Lower lobe of right lung (tissue), 2 donors: ENCODE results near the gene FES. TPM values are rescaled to one million over a fixed set of nuclear protein-coding genes. Genes with fewer than 3 reads are reported as not detected.
A peak's percentile ranks its signal among the peaks of the same experiment; 100 is the strongest.
"Not testable (repeated sequence)": the region's sequence is repeated elsewhere in the genome, so short reads cannot be mapped to it uniquely, and the experiment has no call there.

Experiments used
- ATAC-seq, 2 donors: fragments of 200-7000 bp; cut with Tn5 transposase; one replicate each; pipeline ENCODE4 v1.9.1; 2020 to 2022; ENCODE audit warnings: mild to moderate bottlenecking in 2 of 2, moderate library complexity in 2 of 2
- DNase-seq: peaks from one replicate; pipeline ENCODE4 v3.0.0-alpha.2; 2020
- H3K27ac ChIP-seq: fragments of 200-600 bp; one replicate; pipeline ENCODE4 v1.8.0; 2022
- H3K27me3 ChIP-seq: fragments of 200-600 bp; one replicate; pipeline ENCODE4 v1.8.0; 2022; ENCODE audit warnings: low read depth
- H3K36me3 ChIP-seq: fragments of 200-600 bp; one replicate; pipeline ENCODE4 v1.8.0; 2022; ENCODE audit warnings: mild to moderate bottlenecking
- H3K4me1 ChIP-seq: fragments of 200-600 bp; one replicate; pipeline ENCODE4 v1.8.0; 2022
- H3K4me3 ChIP-seq: fragments of 200-600 bp; one replicate; pipeline ENCODE4 v1.8.0; 2022; ENCODE audit warnings: mild to moderate bottlenecking
- H3K9me3 ChIP-seq: fragments of 200-600 bp; one replicate; pipeline ENCODE4 v1.8.0; 2022
- CTCF ChIP-seq: fragments of 200-600 bp; IDR thresholded peaks from one replicate; pipeline ENCODE4 v1.8.0; 2022; ENCODE audit warnings: antibody characterized with exemption, mild to moderate bottlenecking
- intact Hi-C: fragments of 100-400 bp; cut with DNase I; formaldehyde crosslinking; loops from one replicate; pipeline ENCODE4 v1.11.0; 2022
- total RNA-seq: library from RNA; stranded (reverse); fragmentation: NEBNext Ultra II Directional; extraction: Animal tissue kit (Norgen Biotek cat#: 25700); gene quantifications from one replicate; pipeline ENCODE4 v1.2.1, GENCODE V29; 2021
- donor health status: DM: no; HTN: yes; CAD: no; lungs with severe emphysema.

The FES gene
- total RNA-seq, 1 donor from 2014 or later: 51.0 TPM

- ATAC-seq: no peak
- Histone ChIP-seq H3K4me1 (peaks cover 4% of the 10 kb centered on the region), H3K9me3 (no peaks in the 10 kb centered on the region), H3K4me3 (no peak overlapping the region), H3K36me3 (peaks cover 90% of the 10 kb centered on the region), H3K27ac (no peak overlapping the region), H3K27me3 (no peaks in the 10 kb centered on the region)
- DNase-seq: no peak
- intact Hi-C loops: no loop called here
- no peak for TF ChIP-seq CTCF
These were observed 7.7 kb downstream of the FES start for GRCh38 chr15:90892023-90892422.

- no peak for TF ChIP-seq CTCF
- Histone ChIP-seq H3K9me3 (no peaks in the 10 kb centered on the region), H3K36me3 (peaks cover 84% of the 10 kb centered on the region), H3K27me3 (no peaks in the 10 kb centered on the region), H3K4me3 (no peak overlapping the region), H3K4me1 (peaks cover 4% of the 10 kb centered on the region), H3K27ac (no peak overlapping the region)
- DNase-seq (no peak), ATAC-seq (no peak)
- intact Hi-C loops: no loop called here
These were observed 8.3 kb downstream of the FES start for GRCh38 chr15:90892498-90893174.

- intact Hi-C loops: no loop called here
- ATAC-seq (no peak), DNase-seq (no peak)
- Histone ChIP-seq H3K4me3 (no peak overlapping the region), H3K4me1 (peaks cover 4% of the 10 kb centered on the region), H3K27ac (no peak overlapping the region), H3K36me3 (peaks cover 79% of the 10 kb centered on the region), H3K27me3 (no peaks in the 10 kb centered on the region), H3K9me3 (no peaks in the 10 kb centered on the region)
- TF ChIP-seq CTCF: no peak
These were observed 9.1 kb downstream of the FES start for GRCh38 chr15:90893175-90894090.

GRCh38 chr15:90895571-90896117 lies 11.3 kb downstream of the FES start:
- peak; percentile 6 to 13 for ATAC-seq
- DNase-seq: no peak
- Histone ChIP-seq H3K9me3 (no peaks in the 10 kb centered on the region), H3K27me3 (no peaks in the 10 kb centered on the region), H3K4me1 (peaks cover 4% of the 10 kb centered on the region), H3K27ac (peak overlapping the region; percentile 11), H3K4me3 (no peak overlapping the region), H3K36me3 (peaks cover 59% of the 10 kb centered on the region)
- intact Hi-C loops: no loop called here
- no peak for TF ChIP-seq CTCF

- DNase-seq, H3K4me3 ChIP-seq, H3K27ac ChIP-seq, H3K27me3 ChIP-seq, intact Hi-C loops, H3K9me3 ChIP-seq, ATAC-seq: not testable (repeated sequence)
- Histone ChIP-seq H3K36me3 (peaks cover 43% of the 10 kb centered on the region), H3K4me1 (peaks cover 14% of the 10 kb centered on the region)
These were observed 12.9 kb downstream of the FES start for GRCh38 chr15:90897131-90897655.
